ENCODE data around the gene MACROD2. TPM values are rescaled to one million over a fixed set of nuclear protein-coding genes. Genes with fewer than 3 reads are reported as not detected.

MACROD2 gene
- total RNA-seq, 4 donors from 2014 or later = 4.6 to 33.0 (median 8.3) TPM

GRCh38 chr20:15637546-15637945, 1642.2 kb downstream of the MACROD2 start:
- no peaks in the 10 kb centered on the region for H3K36me3 ChIP-seq
- H3K27ac ChIP-seq = peak overlapping the region in 1 of 4 donors; percentile 28
- intact Hi-C loops (cut with DNase I; ENCODE audit: low total_unique reads) (no loop called here), in situ Hi-C loops (cut with MboI; ENCODE audit: low pct_ligation_motif_present in 1 of 4, low pct_unique_long_range_greater_than_20kb in 1 of 4, low sequenced_read_pairs in 3 of 4) (no loop called here)
- H3K4me3 ChIP-seq = no peak overlapping the region
- 50% methylated on average over 5 of the region's 5 CpGs; no CpG with 5 or more reads in 1 of the 2 donors for WGBS, 2 donors (ENCODE audit: low coverage in 1 of 2)
- no peak for TF ChIP-seq CTCF (IDR thresholded peaks at IDR 0.05)
- TF ChIP-seq POLR2A (IDR thresholded peaks at IDR 0.05) = no peak
- no peak for TF ChIP-seq EP300 (IDR thresholded peaks at IDR 0.05; ENCODE audit: low read depth)
- TF ChIP-seq POLR2AphosphoS5 (IDR thresholded peaks at IDR 0.05) = no peak
- peaks cover 0 to 10% (median 0%) of the 10 kb centered on the region in 4 donors for H3K4me1 ChIP-seq
- no peak for DNase-seq
- no peaks in the 10 kb centered on the region for H3K9me3 ChIP-seq
- H3K27me3 ChIP-seq = no peaks in the 10 kb centered on the region

GRCh38 chr20:15637950-15638754, 1642.8 kb downstream of the MACROD2 start:
- Histone ChIP-seq H3K4me3 (no peak overlapping the region), H3K27me3 (no peaks in the 10 kb centered on the region), H3K36me3 (no peaks in the 10 kb centered on the region), H3K27ac (peak overlapping the region in 1 of 4 donors; percentile 28), H3K4me1 (peaks cover 0 to 10% (median 0%) of the 10 kb centered on the region in 4 donors), H3K9me3 (no peaks in the 10 kb centered on the region)
- WGBS, 2 donors (ENCODE audit: low coverage in 1 of 2) = 30 to 31% methylated on average over 4 to 5 of the region's 5 CpGs
- DNase-seq = no peak
- in situ Hi-C loops (cut with MboI; ENCODE audit: low pct_ligation_motif_present in 1 of 4, low pct_unique_long_range_greater_than_20kb in 1 of 4, low sequenced_read_pairs in 3 of 4) (no loop called here), intact Hi-C loops (cut with DNase I; ENCODE audit: low total_unique reads) (no loop called here)
- no peak for TF ChIP-seq EP300 (IDR thresholded peaks at IDR 0.05; ENCODE audit: low read depth)
- no peak for TF ChIP-seq POLR2A (IDR thresholded peaks at IDR 0.05)
- TF ChIP-seq CTCF (IDR thresholded peaks at IDR 0.05) = no peak
- TF ChIP-seq POLR2AphosphoS5 (IDR thresholded peaks at IDR 0.05) = no peak

GRCh38 chr20:15638816-15639215, 1643.5 kb downstream of the MACROD2 start:
- no peak overlapping the region for H3K27ac ChIP-seq
- no peak for TF ChIP-seq POLR2A (IDR thresholded peaks at IDR 0.05)
- TF ChIP-seq CTCF (IDR thresholded peaks at IDR 0.05) = no peak
- TF ChIP-seq EP300 (IDR thresholded peaks at IDR 0.05; ENCODE audit: low read depth) = no peak
- no peak for TF ChIP-seq POLR2AphosphoS5 (IDR thresholded peaks at IDR 0.05)
- no peak for DNase-seq
- no peaks in the 10 kb centered on the region for H3K27me3 ChIP-seq
- H3K9me3 ChIP-seq = no peaks in the 10 kb centered on the region
- in situ Hi-C loops (cut with MboI; ENCODE audit: low pct_ligation_motif_present in 1 of 4, low pct_unique_long_range_greater_than_20kb in 1 of 4, low sequenced_read_pairs in 3 of 4) (no loop called here), intact Hi-C loops (cut with DNase I; ENCODE audit: low total_unique reads) (no loop called here)
- no peak overlapping the region for H3K4me3 ChIP-seq
- no peaks in the 10 kb centered on the region for H3K36me3 ChIP-seq
- WGBS, 2 donors (ENCODE audit: low coverage in 1 of 2) = 80 to 84% methylated on average over 1 to 5 of the region's 5 CpGs
- H3K4me1 ChIP-seq = peaks cover 0 to 10% (median 0%) of the 10 kb centered on the region in 4 donors

GRCh38 chr20:15639839-15640238, 1644.5 kb downstream of the MACROD2 start:
- intact Hi-C loops (cut with DNase I; ENCODE audit: low total_unique reads) (no loop called here), in situ Hi-C loops (cut with MboI; ENCODE audit: low pct_ligation_motif_present in 1 of 4, low pct_unique_long_range_greater_than_20kb in 1 of 4, low sequenced_read_pairs in 3 of 4) (no loop called here)
- no peak overlapping the region for H3K27ac ChIP-seq
- H3K9me3 ChIP-seq = no peaks in the 10 kb centered on the region
- no peaks in the 10 kb centered on the region for H3K36me3 ChIP-seq
- 80 to 100% methylated on average over 1 of the region's 1 CpG for WGBS, 2 donors (ENCODE audit: low coverage in 1 of 2)
- peaks cover 0 to 10% (median 0%) of the 10 kb centered on the region in 4 donors for H3K4me1 ChIP-seq
- DNase-seq = no peak
- no peak for TF ChIP-seq CTCF (IDR thresholded peaks at IDR 0.05)
- TF ChIP-seq POLR2AphosphoS5 (IDR thresholded peaks at IDR 0.05) = no peak
- no peak for TF ChIP-seq POLR2A (IDR thresholded peaks at IDR 0.05)
- no peak for TF ChIP-seq EP300 (IDR thresholded peaks at IDR 0.05; ENCODE audit: low read depth)
- H3K27me3 ChIP-seq = no peaks in the 10 kb centered on the region
- no peak overlapping the region for H3K4me3 ChIP-seq
